WTC11 (cell line): ENCODE measurements around the gene MMS19. TPM values are rescaled to one million over a fixed set of nuclear protein-coding genes. Genes with fewer than 3 reads are reported as not detected.

Source experiments
- ATAC-seq: fragments of 200-7000 bp; cut with Tn5 transposase; 2 replicates; pipeline ENCODE4 v1.10.0; 2021; ENCODE audit warnings: mild to moderate bottlenecking, moderate library complexity
- CTCF ChIA-PET: fragments of 300-600 bp; sonication (Branson Sonifier 250); formaldehyde crosslinking; loops from one replicate; lab custom pipeline; 2021; ENCODE audit warnings: antibody characterized with exemption; lab: Charles Lee
- POLR2A ChIA-PET: fragments of 350-600 bp; sonication (Branson Sonifier 250); formaldehyde crosslinking; loops from one replicate; lab custom pipeline; 2021; ENCODE audit warnings: antibody characterized with exemption; lab: Charles Lee
- DNase-seq: peaks from one replicate; pipeline ENCODE4 v3.0.0; 2021; ENCODE audit warnings: low spot score
- H3K27ac Mint-ChIP-seq: 2 replicates; pipeline ENCODE4 v1.8.0; 2021; ENCODE audit warnings: mixed read lengths
- H3K27me3 Mint-ChIP-seq: 2 replicates; pipeline ENCODE4 v1.8.0; 2021; ENCODE audit warnings: low read depth, mild to moderate bottlenecking, moderate library complexity, mixed read lengths
- H3K36me3 Mint-ChIP-seq: 2 replicates; pipeline ENCODE4 v1.8.0; 2021; ENCODE audit warnings: mixed read lengths
- H3K4me1 Mint-ChIP-seq: 2 replicates; pipeline ENCODE4 v1.8.0; 2022; ENCODE audit warnings: mixed read lengths
- H3K4me3 Mint-ChIP-seq: 2 replicates; pipeline ENCODE4 v1.8.0; 2021; ENCODE audit warnings: mild to moderate bottlenecking, moderate library complexity, mixed read lengths
- H3K9me3 Mint-ChIP-seq: 2 replicates; pipeline ENCODE4 v1.8.0; 2021; ENCODE audit warnings: mixed read lengths
- RORB ChIP-seq: fragments of 250-450 bp; sonication (Bioruptor Pico); IDR thresholded peaks from 2 replicates; pipeline ENCODE4 v1.9.0; 2021; ENCODE audit warnings: mild to moderate bottlenecking
- SP1 ChIP-seq: sonication (generic); formaldehyde crosslinking; conservative IDR thresholded peaks from 2 replicates; pipeline ENCODE4 v1.8.1; 2022; ENCODE audit warnings: missing genetic modification reagents
- TEAD4 ChIP-seq: sonication (generic); formaldehyde crosslinking; IDR thresholded peaks from 2 replicates; pipeline ENCODE4 v1.8.0; 2022; ENCODE audit warnings: mild to moderate bottlenecking, missing genetic modification reagents
- total RNA-seq: library from RNA; stranded (reverse); gene quantifications from 3 replicates; pipeline ENCODE4 v1.2.3, GENCODE V29; 2021
- TF ChIP-seq, protein P1 (sequence below): sonication (generic); formaldehyde crosslinking; IDR thresholded peaks from 2 replicates; pipeline ENCODE4 v1.8.0; 2023; ENCODE audit warnings: mild to moderate bottlenecking, missing genetic modification reagents
- TF ChIP-seq, protein P2 (sequence below): sonication (generic); formaldehyde crosslinking; conservative IDR thresholded peaks from 2 replicates; pipeline ENCODE4 v1.8.1; 2023; ENCODE audit warnings: mild to moderate bottlenecking, low read depth, missing genetic modification reagents, moderate library complexity
- TF ChIP-seq, protein P3 (sequence below): fragments of 250-450 bp; sonication (Bioruptor Pico); conservative IDR thresholded peaks from 2 replicates; pipeline ENCODE4 v1.9.0; 2021; ENCODE audit warnings: mild to moderate bottlenecking
- TF ChIP-seq, protein P4 (sequence below): sonication (generic); formaldehyde crosslinking; IDR thresholded peaks from 2 replicates; pipeline ENCODE4 v1.8.0; 2023; ENCODE audit warnings: missing genetic modification reagents
- TF ChIP-seq, protein P5 (sequence below): sonication (generic); formaldehyde crosslinking; IDR thresholded peaks from 2 replicates; pipeline ENCODE4 v1.8.1; 2022; ENCODE audit warnings: mild to moderate bottlenecking, moderate library complexity, missing genetic modification reagents
- TF ChIP-seq, protein P6 (sequence below): sonication (generic); formaldehyde crosslinking; IDR thresholded peaks from 2 replicates; pipeline ENCODE4 v1.8.1; 2023; ENCODE audit warnings: mild to moderate bottlenecking, missing genetic modification reagents, borderline replicate concordance
- TF ChIP-seq, protein P7 (sequence below): fragments of 200-600 bp; IDR thresholded peaks from 2 replicates; pipeline ENCODE4 v1.8.0; 2022; ENCODE audit warnings: antibody characterized with exemption
- TF ChIP-seq, protein P8 (sequence below): sonication (generic); formaldehyde crosslinking; IDR thresholded peaks from 2 replicates; pipeline ENCODE4 v1.8.1; 2023; ENCODE audit warnings: mild to moderate bottlenecking, missing genetic modification reagents

The MMS19 gene
- total RNA-seq, 1 experiment from 2014 or later, result 135 TPM

DNA sequence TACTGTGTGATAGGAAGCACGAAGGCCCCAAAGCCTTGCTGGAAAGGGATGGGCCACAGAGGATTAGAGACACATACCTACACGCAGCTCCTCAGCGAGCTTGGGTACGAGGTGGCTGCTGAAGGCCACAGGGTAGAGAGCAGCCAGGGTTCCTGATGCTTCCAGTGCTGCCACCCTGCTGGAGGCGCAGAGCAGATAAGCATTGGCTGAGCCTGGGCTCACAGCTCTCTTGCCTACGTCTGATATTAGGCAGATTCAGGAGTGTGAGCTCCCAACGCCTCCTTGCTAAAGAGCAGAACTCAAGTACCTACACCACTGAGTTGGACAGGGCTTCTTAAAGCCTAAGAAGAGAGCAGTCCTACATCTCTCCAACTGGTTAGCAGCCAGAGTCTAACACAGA, 32.2 kb downstream of the MMS19 start:
- no peaks in the 10 kb centered on the region for H3K27me3 Mint-ChIP-seq
- H3K36me3 Mint-ChIP-seq, result peaks cover 75% of the 10 kb centered on the region
- ChIA-PET CTCF (interaction anchor here (1.2 to 2.0 kb wide), 3 partner anchors 69 to 146 kb away, joined by 3 to 6 read pairs (median 3); no protein-coding TSS in a partner anchor), POLR2A (no interaction called here)
- no peaks in the 10 kb centered on the region for H3K4me1 Mint-ChIP-seq
- DNase-seq, result no peak
- TF ChIP-seq, protein P1, sequence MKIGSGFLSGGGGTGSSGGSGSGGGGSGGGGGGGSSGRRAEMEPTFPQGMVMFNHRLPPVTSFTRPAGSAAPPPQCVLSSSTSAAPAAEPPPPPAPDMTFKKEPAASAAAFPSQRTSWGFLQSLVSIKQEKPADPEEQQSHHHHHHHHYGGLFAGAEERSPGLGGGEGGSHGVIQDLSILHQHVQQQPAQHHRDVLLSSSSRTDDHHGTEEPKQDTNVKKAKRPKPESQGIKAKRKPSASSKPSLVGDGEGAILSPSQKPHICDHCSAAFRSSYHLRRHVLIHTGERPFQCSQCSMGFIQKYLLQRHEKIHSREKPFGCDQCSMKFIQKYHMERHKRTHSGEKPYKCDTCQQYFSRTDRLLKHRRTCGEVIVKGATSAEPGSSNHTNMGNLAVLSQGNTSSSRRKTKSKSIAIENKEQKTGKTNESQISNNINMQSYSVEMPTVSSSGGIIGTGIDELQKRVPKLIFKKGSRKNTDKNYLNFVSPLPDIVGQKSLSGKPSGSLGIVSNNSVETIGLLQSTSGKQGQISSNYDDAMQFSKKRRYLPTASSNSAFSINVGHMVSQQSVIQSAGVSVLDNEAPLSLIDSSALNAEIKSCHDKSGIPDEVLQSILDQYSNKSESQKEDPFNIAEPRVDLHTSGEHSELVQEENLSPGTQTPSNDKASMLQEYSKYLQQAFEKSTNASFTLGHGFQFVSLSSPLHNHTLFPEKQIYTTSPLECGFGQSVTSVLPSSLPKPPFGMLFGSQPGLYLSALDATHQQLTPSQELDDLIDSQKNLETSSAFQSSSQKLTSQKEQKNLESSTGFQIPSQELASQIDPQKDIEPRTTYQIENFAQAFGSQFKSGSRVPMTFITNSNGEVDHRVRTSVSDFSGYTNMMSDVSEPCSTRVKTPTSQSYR, result no peak
- TF ChIP-seq SP1 (CRISPR knock-in tag), result no peak
- TF ChIP-seq, protein P2, sequence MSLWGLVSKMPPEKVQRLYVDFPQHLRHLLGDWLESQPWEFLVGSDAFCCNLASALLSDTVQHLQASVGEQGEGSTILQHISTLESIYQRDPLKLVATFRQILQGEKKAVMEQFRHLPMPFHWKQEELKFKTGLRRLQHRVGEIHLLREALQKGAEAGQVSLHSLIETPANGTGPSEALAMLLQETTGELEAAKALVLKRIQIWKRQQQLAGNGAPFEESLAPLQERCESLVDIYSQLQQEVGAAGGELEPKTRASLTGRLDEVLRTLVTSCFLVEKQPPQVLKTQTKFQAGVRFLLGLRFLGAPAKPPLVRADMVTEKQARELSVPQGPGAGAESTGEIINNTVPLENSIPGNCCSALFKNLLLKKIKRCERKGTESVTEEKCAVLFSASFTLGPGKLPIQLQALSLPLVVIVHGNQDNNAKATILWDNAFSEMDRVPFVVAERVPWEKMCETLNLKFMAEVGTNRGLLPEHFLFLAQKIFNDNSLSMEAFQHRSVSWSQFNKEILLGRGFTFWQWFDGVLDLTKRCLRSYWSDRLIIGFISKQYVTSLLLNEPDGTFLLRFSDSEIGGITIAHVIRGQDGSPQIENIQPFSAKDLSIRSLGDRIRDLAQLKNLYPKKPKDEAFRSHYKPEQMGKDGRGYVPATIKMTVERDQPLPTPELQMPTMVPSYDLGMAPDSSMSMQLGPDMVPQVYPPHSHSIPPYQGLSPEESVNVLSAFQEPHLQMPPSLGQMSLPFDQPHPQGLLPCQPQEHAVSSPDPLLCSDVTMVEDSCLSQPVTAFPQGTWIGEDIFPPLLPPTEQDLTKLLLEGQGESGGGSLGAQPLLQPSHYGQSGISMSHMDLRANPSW (CRISPR knock-in tag), result no peak
- TF ChIP-seq RORB (CRISPR knock-in tag), result no peak
- TF ChIP-seq, protein P3, sequence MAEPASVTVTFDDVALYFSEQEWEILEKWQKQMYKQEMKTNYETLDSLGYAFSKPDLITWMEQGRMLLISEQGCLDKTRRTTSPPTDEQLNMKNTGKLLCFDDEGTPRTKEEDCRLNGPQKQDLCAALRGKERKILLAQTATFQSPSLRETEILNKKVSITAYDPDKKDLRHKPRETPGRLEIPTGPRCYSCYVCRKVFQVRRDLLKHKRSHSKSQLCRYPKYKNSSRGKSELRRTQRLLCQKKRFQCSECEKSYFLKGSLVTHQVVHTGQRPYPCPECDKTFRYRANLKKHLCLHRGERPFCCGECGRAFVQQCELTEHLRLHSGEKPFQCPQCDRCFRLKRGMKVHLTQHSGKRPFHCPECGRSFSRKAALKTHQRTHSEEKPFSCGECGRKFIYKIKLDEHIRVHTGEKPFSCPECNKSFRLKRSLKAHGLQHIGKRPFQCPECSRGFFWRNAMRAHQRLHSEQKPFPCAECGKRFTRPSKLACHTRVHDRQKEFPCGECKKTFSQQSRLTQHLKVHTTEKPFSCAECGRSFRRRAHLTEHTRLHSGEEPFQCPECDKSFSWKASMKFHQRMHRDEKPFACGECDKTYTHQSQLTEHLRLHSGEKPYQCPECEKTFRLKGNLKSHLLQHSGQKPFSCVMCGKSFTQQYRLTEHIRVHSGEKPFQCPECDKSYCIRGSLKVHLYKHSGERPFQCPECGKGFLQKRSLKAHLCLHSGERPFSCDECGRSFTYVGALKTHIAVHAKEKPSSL (CRISPR knock-in tag), result no peak
- TF ChIP-seq, protein P4, sequence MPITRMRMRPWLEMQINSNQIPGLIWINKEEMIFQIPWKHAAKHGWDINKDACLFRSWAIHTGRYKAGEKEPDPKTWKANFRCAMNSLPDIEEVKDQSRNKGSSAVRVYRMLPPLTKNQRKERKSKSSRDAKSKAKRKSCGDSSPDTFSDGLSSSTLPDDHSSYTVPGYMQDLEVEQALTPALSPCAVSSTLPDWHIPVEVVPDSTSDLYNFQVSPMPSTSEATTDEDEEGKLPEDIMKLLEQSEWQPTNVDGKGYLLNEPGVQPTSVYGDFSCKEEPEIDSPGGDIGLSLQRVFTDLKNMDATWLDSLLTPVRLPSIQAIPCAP (CRISPR knock-in tag), result no peak
- TF ChIP-seq, protein P5, sequence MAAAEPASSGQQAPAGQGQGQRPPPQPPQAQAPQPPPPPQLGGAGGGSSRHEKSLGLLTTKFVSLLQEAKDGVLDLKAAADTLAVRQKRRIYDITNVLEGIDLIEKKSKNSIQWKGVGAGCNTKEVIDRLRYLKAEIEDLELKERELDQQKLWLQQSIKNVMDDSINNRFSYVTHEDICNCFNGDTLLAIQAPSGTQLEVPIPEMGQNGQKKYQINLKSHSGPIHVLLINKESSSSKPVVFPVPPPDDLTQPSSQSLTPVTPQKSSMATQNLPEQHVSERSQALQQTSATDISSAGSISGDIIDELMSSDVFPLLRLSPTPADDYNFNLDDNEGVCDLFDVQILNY (CRISPR knock-in tag), result no peak
- TF ChIP-seq, protein P6, sequence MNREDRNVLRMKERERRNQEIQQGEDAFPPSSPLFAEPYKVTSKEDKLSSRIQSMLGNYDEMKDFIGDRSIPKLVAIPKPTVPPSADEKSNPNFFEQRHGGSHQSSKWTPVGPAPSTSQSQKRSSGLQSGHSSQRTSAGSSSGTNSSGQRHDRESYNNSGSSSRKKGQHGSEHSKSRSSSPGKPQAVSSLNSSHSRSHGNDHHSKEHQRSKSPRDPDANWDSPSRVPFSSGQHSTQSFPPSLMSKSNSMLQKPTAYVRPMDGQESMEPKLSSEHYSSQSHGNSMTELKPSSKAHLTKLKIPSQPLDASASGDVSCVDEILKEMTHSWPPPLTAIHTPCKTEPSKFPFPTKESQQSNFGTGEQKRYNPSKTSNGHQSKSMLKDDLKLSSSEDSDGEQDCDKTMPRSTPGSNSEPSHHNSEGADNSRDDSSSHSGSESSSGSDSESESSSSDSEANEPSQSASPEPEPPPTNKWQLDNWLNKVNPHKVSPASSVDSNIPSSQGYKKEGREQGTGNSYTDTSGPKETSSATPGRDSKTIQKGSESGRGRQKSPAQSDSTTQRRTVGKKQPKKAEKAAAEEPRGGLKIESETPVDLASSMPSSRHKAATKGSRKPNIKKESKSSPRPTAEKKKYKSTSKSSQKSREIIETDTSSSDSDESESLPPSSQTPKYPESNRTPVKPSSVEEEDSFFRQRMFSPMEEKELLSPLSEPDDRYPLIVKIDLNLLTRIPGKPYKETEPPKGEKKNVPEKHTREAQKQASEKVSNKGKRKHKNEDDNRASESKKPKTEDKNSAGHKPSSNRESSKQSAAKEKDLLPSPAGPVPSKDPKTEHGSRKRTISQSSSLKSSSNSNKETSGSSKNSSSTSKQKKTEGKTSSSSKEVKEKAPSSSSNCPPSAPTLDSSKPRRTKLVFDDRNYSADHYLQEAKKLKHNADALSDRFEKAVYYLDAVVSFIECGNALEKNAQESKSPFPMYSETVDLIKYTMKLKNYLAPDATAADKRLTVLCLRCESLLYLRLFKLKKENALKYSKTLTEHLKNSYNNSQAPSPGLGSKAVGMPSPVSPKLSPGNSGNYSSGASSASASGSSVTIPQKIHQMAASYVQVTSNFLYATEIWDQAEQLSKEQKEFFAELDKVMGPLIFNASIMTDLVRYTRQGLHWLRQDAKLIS, result no peak
- no peak for TF ChIP-seq TEAD4
- TF ChIP-seq, protein P7, sequence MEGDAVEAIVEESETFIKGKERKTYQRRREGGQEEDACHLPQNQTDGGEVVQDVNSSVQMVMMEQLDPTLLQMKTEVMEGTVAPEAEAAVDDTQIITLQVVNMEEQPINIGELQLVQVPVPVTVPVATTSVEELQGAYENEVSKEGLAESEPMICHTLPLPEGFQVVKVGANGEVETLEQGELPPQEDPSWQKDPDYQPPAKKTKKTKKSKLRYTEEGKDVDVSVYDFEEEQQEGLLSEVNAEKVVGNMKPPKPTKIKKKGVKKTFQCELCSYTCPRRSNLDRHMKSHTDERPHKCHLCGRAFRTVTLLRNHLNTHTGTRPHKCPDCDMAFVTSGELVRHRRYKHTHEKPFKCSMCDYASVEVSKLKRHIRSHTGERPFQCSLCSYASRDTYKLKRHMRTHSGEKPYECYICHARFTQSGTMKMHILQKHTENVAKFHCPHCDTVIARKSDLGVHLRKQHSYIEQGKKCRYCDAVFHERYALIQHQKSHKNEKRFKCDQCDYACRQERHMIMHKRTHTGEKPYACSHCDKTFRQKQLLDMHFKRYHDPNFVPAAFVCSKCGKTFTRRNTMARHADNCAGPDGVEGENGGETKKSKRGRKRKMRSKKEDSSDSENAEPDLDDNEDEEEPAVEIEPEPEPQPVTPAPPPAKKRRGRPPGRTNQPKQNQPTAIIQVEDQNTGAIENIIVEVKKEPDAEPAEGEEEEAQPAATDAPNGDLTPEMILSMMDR, result no peak
- TF ChIP-seq, protein P8, sequence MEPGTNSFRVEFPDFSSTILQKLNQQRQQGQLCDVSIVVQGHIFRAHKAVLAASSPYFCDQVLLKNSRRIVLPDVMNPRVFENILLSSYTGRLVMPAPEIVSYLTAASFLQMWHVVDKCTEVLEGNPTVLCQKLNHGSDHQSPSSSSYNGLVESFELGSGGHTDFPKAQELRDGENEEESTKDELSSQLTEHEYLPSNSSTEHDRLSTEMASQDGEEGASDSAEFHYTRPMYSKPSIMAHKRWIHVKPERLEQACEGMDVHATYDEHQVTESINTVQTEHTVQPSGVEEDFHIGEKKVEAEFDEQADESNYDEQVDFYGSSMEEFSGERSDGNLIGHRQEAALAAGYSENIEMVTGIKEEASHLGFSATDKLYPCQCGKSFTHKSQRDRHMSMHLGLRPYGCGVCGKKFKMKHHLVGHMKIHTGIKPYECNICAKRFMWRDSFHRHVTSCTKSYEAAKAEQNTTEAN (CRISPR knock-in tag), result no peak
- TF ChIP-seq, all 79 proteins: peak for 0
- H3K4me3 Mint-ChIP-seq, result no peak overlapping the region
- H3K27ac Mint-ChIP-seq, result no peak overlapping the region
- H3K9me3 Mint-ChIP-seq, result no peaks in the 10 kb centered on the region
- ATAC-seq, result no peak
